ENCODE results near the gene OR51A2. TPM values are rescaled to one million over a fixed set of nuclear protein-coding genes. Genes with fewer than 3 reads are reported as not detected.

The OR51A2 gene
- total RNA-seq, 2 experiments from 2014 or later, result not detected

DNA sequence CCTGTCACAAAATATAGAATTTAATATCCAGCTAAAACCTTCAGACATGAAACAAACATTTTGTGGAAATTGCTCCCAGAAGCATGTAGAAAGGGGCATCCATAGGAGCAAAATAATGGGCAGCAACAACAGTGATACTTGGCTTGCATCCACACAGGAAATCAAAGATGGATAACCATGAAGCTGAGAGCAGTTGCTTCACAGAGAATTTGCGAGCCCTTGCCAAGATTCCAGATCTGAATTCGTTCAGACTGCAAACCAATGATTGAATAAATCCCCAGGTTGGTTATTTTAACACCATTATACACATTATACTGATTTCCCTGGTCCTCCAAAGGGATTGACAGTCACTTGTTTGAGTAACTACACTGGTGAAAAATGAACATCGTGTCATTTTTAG lies 23.5 kb upstream of the OR51A2 start:
- CTCF ChIA-PET, result no interaction called here
- no peak overlapping the region for H3K27ac Mint-ChIP-seq
- H3K27ac ChIP-seq (ENCODE audit: low read depth in 1 of 2, low read length in 2 of 2), result no peak overlapping the region
- ATAC-seq (ENCODE audit: poor library complexity) (no peak), DNase-seq (no peak)
- no peaks in the 10 kb centered on the region for H3K27me3 ChIP-seq (ENCODE audit: control insufficient read depth in 1 of 2, insufficient read depth in 2 of 2, low read length in 2 of 2)
- H3K4me1 ChIP-seq (ENCODE audit: insufficient read depth, low read length), result no peaks in the 10 kb centered on the region
- H3K4me3 ChIP-seq (ENCODE audit: low read length), result no peak overlapping the region
- intact Hi-C loops (cut with DNase I, micrococcal nuclease), result no loop called here
- H3K36me3 Mint-ChIP-seq (ENCODE audit: low read depth), result no peaks in the 10 kb centered on the region
- H3K9me3 ChIP-seq (ENCODE audit: control insufficient read depth in 1 of 2, insufficient read depth in 1 of 2, low read length in 2 of 2), result no peaks in the 10 kb centered on the region
- H3K36me3 ChIP-seq (ENCODE audit: insufficient read depth, low read length), result no peaks in the 10 kb centered on the region
- no peaks in the 10 kb centered on the region for H3K27me3 Mint-ChIP-seq
- H3K4me1 Mint-ChIP-seq (ENCODE audit: low read depth), result no peaks in the 10 kb centered on the region
- H3K9me3 Mint-ChIP-seq, result peaks cover 2% of the 10 kb centered on the region
- no peak overlapping the region for H3K4me3 Mint-ChIP-seq
- POLR2A ChIA-PET, result no interaction called here
- TF ChIP-seq, protein P1, sequence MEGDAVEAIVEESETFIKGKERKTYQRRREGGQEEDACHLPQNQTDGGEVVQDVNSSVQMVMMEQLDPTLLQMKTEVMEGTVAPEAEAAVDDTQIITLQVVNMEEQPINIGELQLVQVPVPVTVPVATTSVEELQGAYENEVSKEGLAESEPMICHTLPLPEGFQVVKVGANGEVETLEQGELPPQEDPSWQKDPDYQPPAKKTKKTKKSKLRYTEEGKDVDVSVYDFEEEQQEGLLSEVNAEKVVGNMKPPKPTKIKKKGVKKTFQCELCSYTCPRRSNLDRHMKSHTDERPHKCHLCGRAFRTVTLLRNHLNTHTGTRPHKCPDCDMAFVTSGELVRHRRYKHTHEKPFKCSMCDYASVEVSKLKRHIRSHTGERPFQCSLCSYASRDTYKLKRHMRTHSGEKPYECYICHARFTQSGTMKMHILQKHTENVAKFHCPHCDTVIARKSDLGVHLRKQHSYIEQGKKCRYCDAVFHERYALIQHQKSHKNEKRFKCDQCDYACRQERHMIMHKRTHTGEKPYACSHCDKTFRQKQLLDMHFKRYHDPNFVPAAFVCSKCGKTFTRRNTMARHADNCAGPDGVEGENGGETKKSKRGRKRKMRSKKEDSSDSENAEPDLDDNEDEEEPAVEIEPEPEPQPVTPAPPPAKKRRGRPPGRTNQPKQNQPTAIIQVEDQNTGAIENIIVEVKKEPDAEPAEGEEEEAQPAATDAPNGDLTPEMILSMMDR (IDR thresholded peaks at IDR 0.05), result no peak

DNA sequence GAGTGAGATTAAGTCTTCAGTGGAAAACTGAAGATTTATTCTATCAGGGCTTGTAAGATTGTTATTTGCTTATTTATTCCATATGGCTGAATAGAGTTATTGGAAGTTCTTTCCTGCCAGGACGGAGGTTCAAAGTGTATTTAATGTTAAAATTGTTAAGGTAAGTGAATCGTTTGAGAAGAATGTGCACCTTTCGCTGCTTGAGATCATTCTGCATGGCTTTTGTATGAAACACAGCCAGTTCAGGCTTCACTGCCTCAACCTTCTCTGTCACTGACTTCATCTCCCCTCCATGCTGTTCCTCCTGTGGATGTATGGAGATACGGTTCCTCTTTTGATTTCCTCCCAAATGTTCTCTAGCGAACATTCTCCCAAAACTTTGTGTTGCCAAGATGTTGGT lies 19.9 kb upstream of the OR51A2 start:
- H3K4me1 ChIP-seq (ENCODE audit: insufficient read depth, low read length), result no peaks in the 10 kb centered on the region
- Mint-ChIP-seq H3K4me3 (no peak overlapping the region), H3K4me1 (ENCODE audit: low read depth) (no peaks in the 10 kb centered on the region), H3K27ac (no peak overlapping the region), H3K9me3 (peaks cover 2% of the 10 kb centered on the region), H3K36me3 (ENCODE audit: low read depth) (no peaks in the 10 kb centered on the region), H3K27me3 (no peaks in the 10 kb centered on the region)
- POLR2A ChIA-PET, result no interaction called here
- H3K27me3 ChIP-seq (ENCODE audit: control insufficient read depth in 1 of 2, insufficient read depth in 2 of 2, low read length in 2 of 2), result no peaks in the 10 kb centered on the region
- no peaks in the 10 kb centered on the region for H3K36me3 ChIP-seq (ENCODE audit: insufficient read depth, low read length)
- H3K27ac ChIP-seq (ENCODE audit: low read depth in 1 of 2, low read length in 2 of 2), result no peak overlapping the region
- DNase-seq (no peak), ATAC-seq (ENCODE audit: poor library complexity) (no peak)
- CTCF ChIA-PET, result no interaction called here
- TF ChIP-seq, protein P1 (IDR thresholded peaks at IDR 0.05), result no peak
- intact Hi-C loops (cut with DNase I, micrococcal nuclease), result no loop called here
- H3K9me3 ChIP-seq (ENCODE audit: control insufficient read depth in 1 of 2, insufficient read depth in 1 of 2, low read length in 2 of 2), result peaks cover 0 to 4% of the 10 kb centered on the region in 2 experiments
- no peak overlapping the region for H3K4me3 ChIP-seq (ENCODE audit: low read length)

DNA sequence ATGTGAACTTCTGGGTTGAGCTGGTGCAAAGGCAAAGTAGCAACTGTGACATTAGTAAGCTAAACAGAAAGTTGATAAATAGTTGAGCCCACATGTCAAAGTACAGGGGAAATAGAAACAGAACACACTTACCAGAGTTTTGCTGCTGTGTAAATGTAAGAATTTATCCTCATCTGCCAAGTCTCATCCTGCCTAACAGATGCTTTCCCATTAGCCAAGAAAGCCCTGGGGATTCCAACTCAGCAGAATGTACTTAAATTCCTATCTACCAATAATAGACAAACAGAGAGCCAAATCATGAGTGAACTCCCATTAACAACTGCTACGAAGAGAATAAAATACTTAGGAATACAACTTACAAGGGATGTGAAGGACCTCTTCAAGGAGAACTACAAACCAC lies 7.3 kb upstream of the OR51A2 start:
- peaks cover 5% of the 10 kb centered on the region for H3K27me3 Mint-ChIP-seq
- POLR2A ChIA-PET, result no interaction called here

More for the DNA sequence above, 7.3 kb upstream of the OR51A2 start:
- H3K36me3 Mint-ChIP-seq (ENCODE audit: low read depth), result no peaks in the 10 kb centered on the region
- Histone ChIP-seq H3K4me3 (ENCODE audit: low read length) (no peak overlapping the region), H3K9me3 (ENCODE audit: control insufficient read depth in 1 of 2, insufficient read depth in 1 of 2, low read length in 2 of 2) (peaks cover 0 to 3% of the 10 kb centered on the region in 2 experiments), H3K4me1 (ENCODE audit: insufficient read depth, low read length) (no peaks in the 10 kb centered on the region), H3K27me3 (ENCODE audit: control insufficient read depth in 1 of 2, insufficient read depth in 2 of 2, low read length in 2 of 2) (no peaks in the 10 kb centered on the region), H3K27ac (ENCODE audit: low read depth in 1 of 2, low read length in 2 of 2) (no peak overlapping the region), H3K36me3 (ENCODE audit: insufficient read depth, low read length) (no peaks in the 10 kb centered on the region)
- ATAC-seq (ENCODE audit: poor library complexity), result no peak
- H3K4me3 Mint-ChIP-seq, result no peak overlapping the region
- CTCF ChIA-PET, result no interaction called here
- no peaks in the 10 kb centered on the region for H3K9me3 Mint-ChIP-seq
- no peak for DNase-seq
- no peaks in the 10 kb centered on the region for H3K4me1 Mint-ChIP-seq (ENCODE audit: low read depth)
- H3K27ac Mint-ChIP-seq, result no peak overlapping the region
- intact Hi-C loops (cut with DNase I, micrococcal nuclease), result no loop called here
- TF ChIP-seq, protein P1 (IDR thresholded peaks at IDR 0.05), result no peak

Measured in CD4-positive, alpha-beta T cell (primary cell).